GM06990 (cell line): ENCODE measurements around the gene RAB27A.

Experiments used
- DNase-seq: peaks from one replicate; pipeline ENCODE4 v3.0.0-alpha.2; 2011; ENCODE audit not compliant: insufficient read length; ENCODE audit errors: extremely low read depth
- H3K27me3 ChIP-seq: replicated peaks from 2 replicates; pipeline ENCODE4 v1.6.0; 2011; ENCODE audit warnings: low read length; ENCODE audit not compliant: control insufficient read depth, insufficient read depth
- H3K36me3 ChIP-seq: 2 replicates; pipeline ENCODE4 v1.5.1; 2011; ENCODE audit warnings: low read length; ENCODE audit not compliant: control insufficient read depth, insufficient read depth
- H3K4me3 ChIP-seq: replicated peaks from 2 replicates; pipeline ENCODE4 v1.5.1; 2011; ENCODE audit warnings: low read depth, mild to moderate bottlenecking, control low read depth, low read length
- CTCF ChIP-seq: IDR thresholded peaks from 2 replicates; pipeline ENCODE4 v1.5.1; 2011; ENCODE audit warnings: low read length, control low read depth, mild to moderate bottlenecking, inconsistent platforms; ENCODE audit not compliant: insufficient read depth, poor library complexity, severe bottlenecking

RAB27A gene

GRCh38 chr15:55289746-55290527 lies at the start of gene RAB27A:
TSS of gene RAB27A (minus strand) at chr15:55289813. CDS start at chr15:55234934, 54,879 bp downstream.
- Histone ChIP-seq H3K36me3 (no peaks in the 10 kb centered on the region), H3K27me3 (no peaks in the 10 kb centered on the region), H3K4me3 (peak within 1 kb of the TSS; percentile 78)
- DNase-seq: peak; percentile 81
- no peak for TF ChIP-seq CTCF

- H3K36me3 ChIP-seq: peaks cover 10% of the 10 kb centered on the region
- H3K4me3 ChIP-seq: no peak overlapping the region
- H3K27me3 ChIP-seq: no peaks in the 10 kb centered on the region
- TF ChIP-seq CTCF: no peak
- DNase-seq: no peak
Observed at GRCh38 chr15:55337160-55337559, 47.5 kb upstream of the RAB27A start.

- Histone ChIP-seq H3K27me3 (no peaks in the 10 kb centered on the region), H3K4me3 (no peak overlapping the region), H3K36me3 (peaks cover 7% of the 10 kb centered on the region)
- TF ChIP-seq CTCF: no peak
- DNase-seq: no peak
Observed at GRCh38 chr15:55334997-55335396, 45.4 kb upstream of the RAB27A start.

GRCh38 chr15:55334371-55334770 lies 44.8 kb upstream of the RAB27A start:
- H3K4me3 ChIP-seq: no peak overlapping the region
- DNase-seq: no peak
- H3K27me3 ChIP-seq: no peaks in the 10 kb centered on the region
- no peak for TF ChIP-seq CTCF
- peaks cover 7% of the 10 kb centered on the region for H3K36me3 ChIP-seq

GRCh38 chr15:55327387-55327786 lies 37.8 kb upstream of the RAB27A start:
- DNase-seq: no peak
- Histone ChIP-seq H3K4me3 (no peak overlapping the region), H3K36me3 (peaks cover 2% of the 10 kb centered on the region), H3K27me3 (no peaks in the 10 kb centered on the region)
- no peak for TF ChIP-seq CTCF
